Measurements from ENCODE around the gene AGAP1.

AGAP1 gene

GRCh38 chr2:235958221-235958930 is 464.5 kb downstream of the AGAP1 start:
- DNase-seq: no peak

- no peak for DNase-seq
Measured at GRCh38 chr2:235958931-235959410, 465.1 kb downstream of the AGAP1 start.

GRCh38 chr2:235960011-235960715 is 466.3 kb downstream of the AGAP1 start:
- DNase-seq: no peak

- DNase-seq: no peak
Measured at GRCh38 chr2:235960716-235961640, 467.1 kb downstream of the AGAP1 start.

GRCh38 chr2:235961711-235962110 is 467.9 kb downstream of the AGAP1 start:
- DNase-seq: no peak

GRCh38 chr2:235963853-235964577 is 470.2 kb downstream of the AGAP1 start:
- DNase-seq: no peak

GRCh38 chr2:235964787-235965390 is 471.0 kb downstream of the AGAP1 start:
- no peak for DNase-seq

- no peak for DNase-seq
Measured at GRCh38 chr2:235966396-235966795, 472.6 kb downstream of the AGAP1 start.

- no peak for DNase-seq
Measured at GRCh38 chr2:235966932-235967757, 473.3 kb downstream of the AGAP1 start.

GRCh38 chr2:235968155-235968554 is 474.3 kb downstream of the AGAP1 start:
- DNase-seq: no peak

- DNase-seq: no peak
Measured at GRCh38 chr2:235968616-235969324, 474.9 kb downstream of the AGAP1 start.

- DNase-seq: no peak
Measured at GRCh38 chr2:235970204-235971040, 476.6 kb downstream of the AGAP1 start.

- no peak for DNase-seq
Measured at GRCh38 chr2:235976516-235976915, 482.7 kb downstream of the AGAP1 start.

GRCh38 chr2:235976956-235977355 is 483.1 kb downstream of the AGAP1 start:
- DNase-seq: no peak

- DNase-seq: no peak
Measured at GRCh38 chr2:235977445-235977844, 483.6 kb downstream of the AGAP1 start.

GRCh38 chr2:235978022-235978421 is 484.2 kb downstream of the AGAP1 start:
- no peak for DNase-seq

- no peak for DNase-seq
Measured at GRCh38 chr2:235979037-235979436, 485.2 kb downstream of the AGAP1 start.

- no peak for DNase-seq
Measured at GRCh38 chr2:235979753-235980435, 486.1 kb downstream of the AGAP1 start.

- no peak for DNase-seq
Measured at GRCh38 chr2:235981631-235982030, 487.8 kb downstream of the AGAP1 start.

Measured in stimulated activated naive CD4-positive, alpha-beta T cell (primary cell).